ENCODE results near the gene VSIG10L2.

Gene VSIG10L2

GRCh38 chr11:125944350-125945010 is 1.4 kb upstream of the VSIG10L2 start:
- no peaks in the 10 kb centered on the region for H3K4me1 ChIP-seq (ENCODE audit: control insufficient read depth, insufficient read depth, low read length)
- no peak overlapping the region for H3K27ac ChIP-seq (ENCODE audit: low read depth, low read length)
- H3K4me3 ChIP-seq (ENCODE audit: low read length): no peak overlapping the region
- no peak overlapping the region for H3K9ac ChIP-seq (ENCODE audit: low read length)
- H3K27me3 ChIP-seq (ENCODE audit: control insufficient read depth, insufficient read depth, low read length): no peaks in the 10 kb centered on the region
- H3K36me3 ChIP-seq (ENCODE audit: control insufficient read depth, insufficient read depth, low read length): no peaks in the 10 kb centered on the region

GRCh38 chr11:125945011-125945796 is 640 bp upstream of the VSIG10L2 start:
- Histone ChIP-seq H3K36me3 (ENCODE audit: control insufficient read depth, insufficient read depth, low read length) (no peaks in the 10 kb centered on the region), H3K4me1 (ENCODE audit: control insufficient read depth, insufficient read depth, low read length) (no peaks in the 10 kb centered on the region), H3K27ac (ENCODE audit: low read depth, low read length) (no peak overlapping the region), H3K9ac (ENCODE audit: low read length) (no peak overlapping the region), H3K27me3 (ENCODE audit: control insufficient read depth, insufficient read depth, low read length) (no peaks in the 10 kb centered on the region), H3K4me3 (ENCODE audit: low read length) (no peak overlapping the region)

GRCh38 chr11:125946712-125947418 is 1.0 kb downstream of the VSIG10L2 start:
- Histone ChIP-seq H3K27ac (ENCODE audit: low read depth, low read length) (no peak overlapping the region), H3K9ac (ENCODE audit: low read length) (no peak overlapping the region), H3K4me3 (ENCODE audit: low read length) (no peak overlapping the region), H3K27me3 (ENCODE audit: control insufficient read depth, insufficient read depth, low read length) (no peaks in the 10 kb centered on the region), H3K4me1 (ENCODE audit: control insufficient read depth, insufficient read depth, low read length) (peaks cover 12% of the 10 kb centered on the region), H3K36me3 (ENCODE audit: control insufficient read depth, insufficient read depth, low read length) (no peaks in the 10 kb centered on the region)

- Histone ChIP-seq H3K27ac (ENCODE audit: low read depth, low read length) (no peak overlapping the region), H3K27me3 (ENCODE audit: control insufficient read depth, insufficient read depth, low read length) (no peaks in the 10 kb centered on the region), H3K9ac (ENCODE audit: low read length) (no peak overlapping the region), H3K36me3 (ENCODE audit: control insufficient read depth, insufficient read depth, low read length) (no peaks in the 10 kb centered on the region), H3K4me1 (ENCODE audit: control insufficient read depth, insufficient read depth, low read length) (peaks cover 18% of the 10 kb centered on the region), H3K4me3 (ENCODE audit: low read length) (no peak overlapping the region)
These were observed 1.8 kb downstream of the VSIG10L2 start for GRCh38 chr11:125947419-125948277.

- Histone ChIP-seq H3K36me3 (ENCODE audit: control insufficient read depth, insufficient read depth, low read length) (no peaks in the 10 kb centered on the region), H3K27me3 (ENCODE audit: control insufficient read depth, insufficient read depth, low read length) (no peaks in the 10 kb centered on the region), H3K4me3 (ENCODE audit: low read length) (no peak overlapping the region), H3K27ac (ENCODE audit: low read depth, low read length) (no peak overlapping the region), H3K9ac (ENCODE audit: low read length) (no peak overlapping the region), H3K4me1 (ENCODE audit: control insufficient read depth, insufficient read depth, low read length) (peaks cover 24% of the 10 kb centered on the region)
These were observed 2.6 kb downstream of the VSIG10L2 start for GRCh38 chr11:125948278-125949051.

- no peak overlapping the region for H3K4me3 ChIP-seq (ENCODE audit: low read length)
- no peak overlapping the region for H3K9ac ChIP-seq (ENCODE audit: low read length)
- no peak overlapping the region for H3K27ac ChIP-seq (ENCODE audit: low read depth, low read length)
- H3K27me3 ChIP-seq (ENCODE audit: control insufficient read depth, insufficient read depth, low read length): no peaks in the 10 kb centered on the region
- H3K36me3 ChIP-seq (ENCODE audit: control insufficient read depth, insufficient read depth, low read length): no peaks in the 10 kb centered on the region
- H3K4me1 ChIP-seq (ENCODE audit: control insufficient read depth, insufficient read depth, low read length): peaks cover 25% of the 10 kb centered on the region
These were observed 3.7 kb downstream of the VSIG10L2 start for GRCh38 chr11:125949271-125950177.

- no peaks in the 10 kb centered on the region for H3K27me3 ChIP-seq (ENCODE audit: control insufficient read depth, insufficient read depth, low read length)
- H3K27ac ChIP-seq (ENCODE audit: low read depth, low read length): no peak overlapping the region
- H3K9ac ChIP-seq (ENCODE audit: low read length): no peak overlapping the region
- no peaks in the 10 kb centered on the region for H3K36me3 ChIP-seq (ENCODE audit: control insufficient read depth, insufficient read depth, low read length)
- peaks cover 25% of the 10 kb centered on the region for H3K4me1 ChIP-seq (ENCODE audit: control insufficient read depth, insufficient read depth, low read length)
- H3K4me3 ChIP-seq (ENCODE audit: low read length): no peak overlapping the region
These were observed 4.3 kb downstream of the VSIG10L2 start for GRCh38 chr11:125950178-125950490.

GRCh38 chr11:125950696-125951651 is 5.1 kb downstream of the VSIG10L2 start:
- H3K27ac ChIP-seq (ENCODE audit: low read depth, low read length): peak overlapping the region; percentile 77
- H3K9ac ChIP-seq (ENCODE audit: low read length): no peak overlapping the region
- no peaks in the 10 kb centered on the region for H3K36me3 ChIP-seq (ENCODE audit: control insufficient read depth, insufficient read depth, low read length)
- H3K4me3 ChIP-seq (ENCODE audit: low read length): no peak overlapping the region
- peaks cover 25% of the 10 kb centered on the region for H3K4me1 ChIP-seq (ENCODE audit: control insufficient read depth, insufficient read depth, low read length)
- no peaks in the 10 kb centered on the region for H3K27me3 ChIP-seq (ENCODE audit: control insufficient read depth, insufficient read depth, low read length)

GRCh38 chr11:125951731-125952130 is 5.9 kb downstream of the VSIG10L2 start:
- H3K9ac ChIP-seq (ENCODE audit: low read length): no peak overlapping the region
- peak overlapping the region; percentile 58 for H3K27ac ChIP-seq (ENCODE audit: low read depth, low read length)
- no peak overlapping the region for H3K4me3 ChIP-seq (ENCODE audit: low read length)
- no peaks in the 10 kb centered on the region for H3K27me3 ChIP-seq (ENCODE audit: control insufficient read depth, insufficient read depth, low read length)
- no peaks in the 10 kb centered on the region for H3K36me3 ChIP-seq (ENCODE audit: control insufficient read depth, insufficient read depth, low read length)
- peaks cover 25% of the 10 kb centered on the region for H3K4me1 ChIP-seq (ENCODE audit: control insufficient read depth, insufficient read depth, low read length)

GRCh38 chr11:125952559-125952958 is 6.7 kb downstream of the VSIG10L2 start:
- peaks cover 25% of the 10 kb centered on the region for H3K4me1 ChIP-seq (ENCODE audit: control insufficient read depth, insufficient read depth, low read length)
- H3K27ac ChIP-seq (ENCODE audit: low read depth, low read length): no peak overlapping the region
- H3K4me3 ChIP-seq (ENCODE audit: low read length): peak overlapping the region; percentile 16
- H3K9ac ChIP-seq (ENCODE audit: low read length): no peak overlapping the region
- H3K27me3 ChIP-seq (ENCODE audit: control insufficient read depth, insufficient read depth, low read length): no peaks in the 10 kb centered on the region
- no peaks in the 10 kb centered on the region for H3K36me3 ChIP-seq (ENCODE audit: control insufficient read depth, insufficient read depth, low read length)

Measured in rectal smooth muscle tissue (tissue), 1 donor.